GM21717 (cell line): Measurements from ENCODE around the gene ZBTB8OS.
"Not testable (repeated sequence)": the region's sequence is repeated elsewhere in the genome, so short reads cannot be mapped to it uniquely, and the experiment has no call there.

Experiments
- ATAC-seq: cut with Tn5 transposase; IDR thresholded peaks from one replicate; pipeline ENCODE4 v1.9.1; 2021; ENCODE audit warnings: mild to moderate bottlenecking, moderate library complexity; ENCODE audit not compliant: unreplicated experiment

Gene ZBTB8OS

GRCh38 chr1:32650752-32651460 lies 556 bp upstream of the ZBTB8OS start, which contains the start of gene RBBP4:
Gene RBBP4, plus strand, starts transcription at chr1:32651208. Its CDS starts 99 bp downstream, at chr1:32651307.
- ATAC-seq, result peak; percentile 75

GRCh38 chr1:32647308-32648134 lies 2.8 kb downstream of the ZBTB8OS start:
- no peak for ATAC-seq

DNA sequence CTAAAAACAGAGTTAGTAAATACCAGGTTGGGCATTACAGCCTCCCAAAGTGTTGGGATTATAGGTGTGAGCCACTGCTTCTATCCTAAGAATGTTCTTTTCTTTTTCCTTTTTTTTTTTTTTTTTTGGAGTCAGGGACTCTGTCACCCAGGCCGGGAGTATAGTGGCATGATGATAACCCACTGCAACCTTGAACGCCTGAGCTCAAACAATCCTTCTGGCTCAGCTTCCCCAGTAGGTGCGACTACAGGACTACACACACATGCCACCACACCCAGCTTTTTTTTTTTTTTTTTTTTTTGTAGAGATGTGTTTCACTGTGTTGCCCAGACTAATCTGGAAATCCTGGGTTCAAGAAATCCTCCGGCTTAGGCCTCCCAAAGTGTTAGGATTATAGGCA lies 5.9 kb downstream of the ZBTB8OS start:
- no peak for ATAC-seq

- ATAC-seq, result not testable (repeated sequence)
Observed at GRCh38 chr1:32642292-32642827, 8.0 kb downstream of the ZBTB8OS start.

GRCh38 chr1:32639489-32640075 lies 10.8 kb downstream of the ZBTB8OS start:
- ATAC-seq, result no peak

DNA sequence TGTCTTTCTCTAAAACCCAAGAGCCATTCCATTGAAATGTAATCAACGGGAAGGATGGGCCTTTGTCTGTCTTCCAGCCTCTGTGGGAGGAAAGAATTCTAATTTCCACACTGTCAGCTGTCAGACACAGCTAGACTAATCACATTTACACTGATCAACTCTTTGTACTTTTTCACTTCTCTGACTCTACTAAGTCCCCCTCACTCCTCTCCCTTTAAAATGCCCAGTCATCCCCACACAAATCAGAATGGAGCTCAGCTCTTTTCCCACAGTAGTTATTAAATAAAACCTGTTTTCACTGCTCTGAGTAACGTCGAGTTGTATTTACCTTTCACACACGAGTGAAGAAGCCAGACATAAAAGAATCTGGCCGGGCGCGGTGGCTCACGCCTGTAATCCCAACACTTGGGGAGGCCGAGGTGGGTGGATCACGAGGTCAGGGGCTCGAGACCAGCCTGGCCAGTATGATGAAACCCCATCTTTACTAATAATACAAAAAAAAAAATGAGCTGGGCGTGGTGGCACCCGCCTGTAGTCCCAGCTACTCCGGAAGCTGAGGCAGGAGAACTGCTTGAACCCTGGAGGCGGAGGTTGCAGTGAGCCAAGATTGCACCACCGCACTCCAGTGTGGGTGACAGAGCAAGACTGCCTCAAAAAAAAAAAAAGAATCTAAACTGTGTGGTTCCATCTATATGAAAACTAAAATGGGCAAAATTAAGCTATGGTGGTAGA lies 13.3 kb downstream of the ZBTB8OS start:
- ATAC-seq, result no peak

GRCh38 chr1:32635508-32636277 lies 14.7 kb downstream of the ZBTB8OS start:
- ATAC-seq, result no peak

DNA sequence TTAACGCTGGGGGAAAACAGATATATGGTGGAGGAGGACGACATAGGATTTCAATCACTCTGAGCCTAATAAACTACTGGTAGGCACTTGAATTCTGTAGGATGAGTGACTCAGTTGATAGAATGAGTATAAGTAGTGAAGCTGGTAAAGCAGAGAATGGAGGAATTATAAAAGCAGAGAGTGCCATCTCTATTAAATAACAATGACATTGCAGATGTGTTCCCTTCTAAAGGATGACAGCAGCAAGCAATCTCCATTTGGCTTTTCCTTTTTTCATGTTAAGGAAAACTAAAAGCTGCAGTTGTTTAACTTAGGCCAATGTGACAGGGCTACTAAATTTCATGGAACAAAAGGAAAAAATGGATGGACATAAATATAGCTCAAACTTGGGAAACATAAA lies 17.5 kb downstream of the ZBTB8OS start:
- no peak for ATAC-seq

DNA sequence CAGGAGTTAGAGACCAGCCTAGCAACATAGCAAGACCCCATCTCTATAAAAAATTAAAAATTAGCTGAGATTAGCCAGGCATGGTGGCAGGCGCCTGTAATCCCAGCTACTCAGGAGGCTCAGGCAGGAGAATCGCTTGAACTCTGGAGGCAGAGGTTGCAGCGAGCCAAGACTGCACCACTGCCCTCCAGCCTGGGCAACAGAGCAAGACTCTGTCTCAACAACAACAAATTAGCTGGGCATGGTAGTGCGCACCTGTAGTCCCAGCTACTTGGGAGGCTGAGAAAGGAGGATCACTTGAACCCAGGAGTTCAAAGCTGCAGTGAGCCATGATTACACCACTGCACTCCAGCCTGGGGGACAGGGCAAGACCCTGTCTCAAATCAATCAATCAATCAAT lies 20.2 kb downstream of the ZBTB8OS start:
- ATAC-seq, result not testable (repeated sequence)

- ATAC-seq, result no peak
Observed at GRCh38 chr1:32627596-32628162, 22.7 kb downstream of the ZBTB8OS start.

DNA sequence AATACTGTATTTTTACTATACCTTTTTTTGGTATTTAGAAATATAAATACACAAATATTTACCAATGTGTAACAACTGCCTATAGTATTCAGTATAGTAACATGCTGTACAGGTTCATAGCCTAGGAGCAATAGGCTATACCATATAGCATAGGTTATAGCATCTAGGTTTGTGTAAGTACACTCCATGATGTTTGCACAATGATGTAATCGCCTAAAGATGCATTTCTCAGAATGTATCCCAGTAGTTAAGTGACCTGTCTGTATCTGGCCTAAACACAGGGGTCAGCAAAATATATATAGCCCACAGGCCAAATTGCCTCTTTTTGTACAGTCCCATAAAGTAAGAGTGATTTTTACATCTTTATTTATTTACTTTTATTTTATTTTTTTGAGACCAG lies 24.2 kb downstream of the ZBTB8OS start:
- ATAC-seq, result no peak

DNA sequence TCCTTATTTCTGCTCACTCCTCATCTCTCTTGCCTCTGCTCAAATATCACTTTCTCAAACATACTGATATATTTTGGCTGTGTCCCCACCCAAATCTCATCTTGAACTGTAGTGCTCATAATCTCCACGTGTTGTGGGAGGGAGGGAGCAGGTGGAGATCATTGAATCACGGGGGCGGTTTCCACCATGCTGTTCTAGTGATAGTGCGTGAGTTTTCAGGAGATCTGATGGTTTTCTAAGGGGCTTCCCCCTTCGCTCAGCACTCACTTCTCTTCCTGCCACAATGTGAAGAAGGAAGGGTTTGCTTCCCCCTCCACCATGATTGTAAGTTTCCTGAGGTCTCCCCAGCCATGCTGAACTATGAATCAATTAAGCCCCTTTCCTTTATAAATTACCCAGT lies 26.6 kb downstream of the ZBTB8OS start:
- no peak for ATAC-seq

DNA sequence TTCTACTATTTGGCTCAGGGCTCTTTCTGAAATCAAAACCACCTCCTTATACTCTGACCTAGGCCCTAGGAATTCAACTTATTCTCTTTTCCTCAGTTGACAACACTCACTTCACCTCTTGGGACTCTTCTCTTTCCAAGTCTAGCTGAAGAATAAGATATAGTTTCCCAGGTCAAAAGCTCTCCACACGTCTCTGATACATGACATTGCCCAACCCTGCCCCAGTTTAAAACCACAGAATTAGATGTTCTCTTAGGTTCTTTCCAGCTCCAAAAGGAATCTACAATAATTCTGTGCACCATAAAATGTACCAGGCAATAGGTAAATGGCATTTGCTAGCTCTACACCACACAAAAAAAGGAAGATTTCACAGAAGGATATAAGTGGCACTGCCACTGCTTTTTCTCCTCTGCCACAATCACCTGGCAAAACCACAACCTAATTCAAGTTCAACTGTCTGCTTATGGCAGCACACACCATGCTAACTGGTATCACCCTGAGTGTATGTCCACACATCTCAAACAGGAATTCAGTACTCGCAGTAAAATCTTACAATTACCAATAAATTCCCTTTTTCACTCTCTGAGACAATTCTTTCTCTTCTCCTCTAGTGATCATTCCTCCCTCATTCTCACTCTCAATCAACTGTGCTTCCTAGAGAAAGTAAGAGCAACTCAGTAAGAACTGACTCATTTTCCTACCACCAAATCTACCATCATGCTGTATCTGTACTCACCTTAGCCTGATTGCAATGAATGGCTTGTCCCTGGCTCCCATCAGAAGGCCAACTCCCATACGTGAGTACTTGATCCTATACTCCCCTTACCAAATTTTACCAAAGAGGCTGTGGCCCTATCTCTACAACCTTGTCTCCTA lies 27.3 kb downstream of the ZBTB8OS start:
- ATAC-seq, result no peak

DNA sequence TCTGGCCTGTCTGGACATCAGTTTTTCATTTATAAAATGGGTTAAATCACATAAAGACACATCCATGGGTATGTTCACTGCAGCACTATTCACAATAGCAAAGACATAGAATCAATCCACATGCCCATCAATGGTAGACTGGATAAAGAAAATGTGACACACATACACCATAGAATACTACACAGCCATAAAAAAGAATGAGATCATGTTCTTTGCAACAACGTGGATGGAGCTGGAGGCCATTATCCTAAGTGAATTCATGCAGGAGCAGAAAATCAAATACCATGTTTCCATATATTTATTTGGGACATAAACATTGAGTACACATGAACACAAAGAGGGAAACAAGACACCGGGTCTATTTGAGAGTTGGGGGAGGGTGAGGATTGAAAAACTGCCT lies 28.1 kb downstream of the ZBTB8OS start:
- ATAC-seq, result no peak

GRCh38 chr1:32619701-32620485 lies 30.5 kb downstream of the ZBTB8OS start:
- ATAC-seq, result peak; percentile 73

DNA sequence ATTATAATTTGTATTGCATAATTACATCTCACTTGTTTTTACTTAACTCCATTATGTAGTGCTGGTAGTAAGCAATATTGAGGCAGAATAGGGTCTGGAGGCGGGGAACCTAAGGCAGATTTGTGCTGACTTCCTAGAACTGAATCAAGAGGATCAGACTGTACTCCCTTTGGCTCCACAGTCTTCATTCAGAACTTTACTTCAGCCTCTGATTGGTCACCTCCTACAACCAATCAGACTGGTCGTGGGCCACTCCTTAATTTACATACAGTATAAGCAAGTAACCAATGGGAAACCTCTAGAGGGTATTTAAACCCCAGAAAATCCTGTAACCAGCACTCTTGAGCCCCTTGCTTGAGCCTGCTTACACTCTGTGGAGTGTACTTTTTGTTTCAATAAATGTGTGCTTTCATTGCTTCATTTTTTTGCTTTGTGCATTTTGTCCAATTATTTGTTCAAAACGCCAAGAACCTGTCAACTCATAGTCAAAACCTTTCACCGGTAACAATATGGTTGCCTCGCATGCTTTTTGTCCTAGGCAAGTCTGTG lies 31.6 kb downstream of the ZBTB8OS start:
- no peak for ATAC-seq

GRCh38 chr1:32613472-32613871 lies 36.9 kb downstream of the ZBTB8OS start:
- ATAC-seq, result no peak
